ENCODE results near the gene SLC6A15. TPM values are rescaled to one million over a fixed set of nuclear protein-coding genes. Genes with fewer than 3 reads are reported as not detected.

SLC6A15 gene
- total RNA-seq, 1 donor from 2014 or later: 0.57 TPM

DNA sequence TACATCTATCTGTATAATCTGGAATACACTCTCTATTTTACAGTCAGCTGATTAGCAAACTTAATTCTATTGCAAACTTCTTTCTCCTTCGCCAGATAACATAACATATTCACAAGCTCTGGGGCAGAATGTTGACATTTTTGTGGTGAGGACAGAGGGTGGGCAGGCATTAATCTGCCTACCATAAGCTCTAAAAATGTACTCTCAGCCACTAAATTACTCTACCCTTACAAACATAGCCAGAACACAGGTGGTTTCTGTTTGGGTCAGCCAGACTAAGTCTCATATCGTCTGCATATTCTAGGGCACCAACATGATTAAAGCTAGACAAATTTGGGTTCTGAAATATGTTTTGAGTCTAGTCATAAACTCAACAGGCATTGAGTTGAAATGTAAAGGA, 90.1 kb downstream of the SLC6A15 start:
- DNase-seq (ENCODE audit: low spot score, unreplicated experiment): no peak
- Mint-ChIP-seq H3K4me3 (ENCODE audit: low read depth) (no peak overlapping the region), H3K4me1 (ENCODE audit: low read depth) (no peaks in the 10 kb centered on the region), H3K27me3 (no peaks in the 10 kb centered on the region), H3K36me3 (ENCODE audit: insufficient read depth) (no peaks in the 10 kb centered on the region), H3K27ac (no peak overlapping the region), H3K9me3 (ENCODE audit: low read depth) (no peaks in the 10 kb centered on the region)
- no peak for TF ChIP-seq CTCF (IDR thresholded peaks at IDR 0.05; ENCODE audit: unreplicated experiment)

DNA sequence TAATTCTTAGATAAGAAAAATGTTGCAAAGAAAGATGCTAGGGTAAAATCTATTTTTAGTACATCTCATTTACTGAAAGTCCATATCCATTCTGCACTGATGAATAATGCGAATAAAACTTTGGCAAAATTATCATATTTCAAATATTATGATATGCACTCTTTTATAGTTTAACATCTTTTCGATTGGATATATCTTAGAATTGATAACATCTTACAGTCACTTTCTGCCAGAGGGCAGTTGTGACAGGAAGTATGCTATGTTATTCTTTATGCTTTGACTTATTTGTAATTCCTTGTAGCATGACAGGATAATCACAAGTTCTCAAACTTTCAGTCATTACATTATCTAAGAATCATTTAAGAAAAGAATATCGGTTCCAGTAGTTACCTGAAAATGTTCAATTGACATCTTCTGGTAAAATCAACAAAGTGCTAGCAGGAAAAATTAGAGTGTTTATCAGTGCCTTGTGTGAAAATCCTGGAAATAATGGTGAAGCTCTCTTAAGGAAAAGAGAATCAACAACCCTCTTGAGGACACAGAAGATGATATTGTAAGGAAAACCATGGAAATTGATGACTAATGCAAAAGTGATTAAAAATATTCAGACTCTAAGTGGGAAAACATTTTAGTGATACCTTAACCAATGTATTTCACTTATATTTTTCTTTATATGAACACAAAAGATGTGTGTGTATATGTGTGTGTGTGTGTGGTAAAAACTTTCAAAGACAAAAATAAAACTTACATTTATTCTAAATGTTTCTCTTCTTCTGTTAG, 95.5 kb downstream of the SLC6A15 start:
- DNase-seq (ENCODE audit: low spot score, unreplicated experiment): no peak
- Mint-ChIP-seq H3K9me3 (ENCODE audit: low read depth) (no peaks in the 10 kb centered on the region), H3K36me3 (ENCODE audit: insufficient read depth) (no peaks in the 10 kb centered on the region), H3K4me3 (ENCODE audit: low read depth) (no peak overlapping the region), H3K4me1 (ENCODE audit: low read depth) (no peaks in the 10 kb centered on the region), H3K27me3 (no peaks in the 10 kb centered on the region), H3K27ac (no peak overlapping the region)
- no peak for TF ChIP-seq CTCF (IDR thresholded peaks at IDR 0.05; ENCODE audit: unreplicated experiment)

GRCh38 chr12:84814664-84815245, 97.8 kb downstream of the SLC6A15 start:
- DNase-seq (ENCODE audit: low spot score, unreplicated experiment): no peak
- H3K4me1 Mint-ChIP-seq (ENCODE audit: low read depth): no peaks in the 10 kb centered on the region
- no peak overlapping the region for H3K4me3 Mint-ChIP-seq (ENCODE audit: low read depth)
- peaks cover 3% of the 10 kb centered on the region for H3K27me3 Mint-ChIP-seq
- no peaks in the 10 kb centered on the region for H3K9me3 Mint-ChIP-seq (ENCODE audit: low read depth)
- TF ChIP-seq CTCF (IDR thresholded peaks at IDR 0.05; ENCODE audit: unreplicated experiment): no peak
- no peak overlapping the region for H3K27ac Mint-ChIP-seq
- no peaks in the 10 kb centered on the region for H3K36me3 Mint-ChIP-seq (ENCODE audit: insufficient read depth)

- peaks cover 3% of the 10 kb centered on the region for H3K27me3 Mint-ChIP-seq
- H3K27ac Mint-ChIP-seq: no peak overlapping the region
- H3K9me3 Mint-ChIP-seq (ENCODE audit: low read depth): no peaks in the 10 kb centered on the region
- H3K4me3 Mint-ChIP-seq (ENCODE audit: low read depth): no peak overlapping the region
- DNase-seq (ENCODE audit: low spot score, unreplicated experiment): no peak
- no peaks in the 10 kb centered on the region for H3K4me1 Mint-ChIP-seq (ENCODE audit: low read depth)
- H3K36me3 Mint-ChIP-seq (ENCODE audit: insufficient read depth): no peaks in the 10 kb centered on the region
- TF ChIP-seq CTCF (IDR thresholded peaks at IDR 0.05; ENCODE audit: unreplicated experiment): no peak
Measured at GRCh38 chr12:84813780-84814663, 98.6 kb downstream of the SLC6A15 start.

DNA sequence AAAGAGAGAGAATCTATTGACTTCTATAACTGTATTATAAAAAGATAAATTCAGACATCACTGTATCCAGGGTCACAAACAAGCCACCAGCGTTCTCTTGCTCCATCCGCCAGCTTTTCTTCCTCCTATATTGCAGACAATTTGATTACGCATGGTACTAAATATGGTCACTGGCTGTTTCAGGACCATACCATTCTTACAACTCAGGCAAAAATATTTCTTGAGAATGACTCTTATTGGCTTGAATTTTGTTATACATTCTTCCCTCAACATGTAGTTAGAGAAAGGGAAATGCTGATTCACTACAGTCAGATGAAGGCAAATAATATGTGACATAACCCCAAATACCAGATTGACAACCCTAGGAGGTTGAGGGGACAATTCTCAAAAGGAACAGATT, 101.3 kb downstream of the SLC6A15 start:
- TF ChIP-seq CTCF (IDR thresholded peaks at IDR 0.05; ENCODE audit: unreplicated experiment): no peak
- Mint-ChIP-seq H3K4me3 (ENCODE audit: low read depth) (no peak overlapping the region), H3K36me3 (ENCODE audit: insufficient read depth) (no peaks in the 10 kb centered on the region), H3K27me3 (peaks cover 3% of the 10 kb centered on the region), H3K4me1 (ENCODE audit: low read depth) (no peaks in the 10 kb centered on the region), H3K27ac (no peak overlapping the region), H3K9me3 (ENCODE audit: low read depth) (no peaks in the 10 kb centered on the region)
- DNase-seq (ENCODE audit: low spot score, unreplicated experiment): no peak
